HG02943 (cell line): ENCODE measurements around the gene DFFB.

ENCODE experiments used
- ATAC-seq: cut with Tn5 transposase; IDR thresholded peaks from one replicate; pipeline ENCODE4 v1.9.1; 2021; ENCODE audit warnings: mild to moderate bottlenecking, low read depth, moderate library complexity; ENCODE audit not compliant: unreplicated experiment

DFFB gene

DNA sequence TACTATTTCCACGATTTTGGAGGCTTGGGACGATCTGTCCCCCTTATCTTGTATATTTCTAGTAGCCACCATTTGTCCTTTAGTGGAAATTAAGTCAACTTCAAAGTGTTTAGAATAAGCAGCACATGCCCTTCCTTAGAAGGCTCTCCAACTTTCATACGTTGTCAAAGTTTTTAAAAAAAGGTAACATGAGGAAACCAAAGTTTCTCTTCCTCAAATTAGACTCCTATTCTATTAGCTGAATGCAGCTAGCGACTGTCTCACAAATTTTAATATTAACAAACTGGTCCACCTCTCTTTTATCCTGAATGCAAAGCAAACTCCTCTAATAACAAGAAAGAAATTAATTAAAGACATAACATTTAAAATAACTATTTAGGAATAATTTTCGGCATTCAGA, 35.9 kb downstream of the DFFB start:
- no peak for ATAC-seq

DNA sequence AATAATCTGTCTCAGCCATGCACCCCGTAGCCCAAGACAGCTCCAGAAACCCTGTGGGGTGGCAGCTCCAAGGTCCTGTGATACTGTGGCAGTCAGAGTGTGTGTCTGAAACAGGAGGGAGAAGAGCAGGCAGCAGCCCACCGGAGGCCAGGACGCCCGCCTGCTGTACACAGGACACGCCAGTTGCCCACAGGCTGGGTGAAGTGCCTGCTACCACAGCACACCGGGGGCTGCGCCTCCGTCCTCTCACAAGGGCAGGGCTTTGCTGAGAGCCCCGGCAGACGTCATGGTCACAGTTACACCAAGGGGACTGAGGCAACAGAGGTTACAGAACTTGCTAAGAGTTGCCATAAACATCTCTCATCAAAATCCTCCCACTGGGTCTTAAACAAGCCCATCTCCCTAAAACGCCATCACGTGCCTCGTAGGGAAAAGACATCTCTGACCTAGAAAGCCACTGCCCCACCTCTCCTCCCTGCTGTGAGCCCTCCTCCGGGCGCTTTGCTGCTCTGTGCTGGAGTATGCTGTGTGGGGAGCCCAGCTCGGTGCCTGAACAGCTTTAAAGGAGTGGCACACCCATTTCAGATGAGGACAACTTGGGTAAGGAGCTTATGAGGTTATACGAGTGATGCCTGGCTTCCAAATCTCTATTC, 37.5 kb downstream of the DFFB start:
- ATAC-seq, result no peak

DNA sequence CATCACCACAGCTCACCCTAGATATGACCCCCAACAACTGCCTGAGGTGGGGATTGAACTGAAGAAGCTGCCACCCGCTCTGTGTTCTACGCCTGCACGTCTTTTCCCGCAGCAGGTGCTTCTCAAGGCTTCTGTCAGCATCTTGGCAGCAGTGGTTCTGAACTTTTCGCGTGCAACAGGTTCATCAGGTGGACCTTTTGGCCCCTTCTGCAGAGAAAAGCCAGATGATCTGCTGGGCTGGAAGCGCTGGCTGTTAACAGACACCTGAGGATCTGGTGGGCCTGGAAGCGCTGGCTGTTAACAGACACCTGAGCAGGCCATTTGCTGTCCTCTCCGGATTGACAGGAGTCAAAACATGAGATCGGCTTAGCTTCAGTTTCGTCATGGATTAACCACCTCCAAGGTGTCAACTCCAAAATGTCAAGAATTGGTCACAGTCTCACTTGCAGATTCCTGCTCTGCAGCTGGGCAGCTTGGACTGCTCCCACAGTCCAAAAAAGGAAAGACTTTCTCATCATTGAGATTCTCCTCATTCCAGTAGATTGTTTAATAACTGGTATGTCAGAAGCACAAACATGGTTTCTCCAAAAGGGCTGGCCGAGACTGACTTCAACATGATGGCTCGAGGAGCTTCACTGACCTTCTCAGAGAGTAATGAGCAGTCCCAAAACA, 38.1 kb downstream of the DFFB start:
- no peak for ATAC-seq

DNA sequence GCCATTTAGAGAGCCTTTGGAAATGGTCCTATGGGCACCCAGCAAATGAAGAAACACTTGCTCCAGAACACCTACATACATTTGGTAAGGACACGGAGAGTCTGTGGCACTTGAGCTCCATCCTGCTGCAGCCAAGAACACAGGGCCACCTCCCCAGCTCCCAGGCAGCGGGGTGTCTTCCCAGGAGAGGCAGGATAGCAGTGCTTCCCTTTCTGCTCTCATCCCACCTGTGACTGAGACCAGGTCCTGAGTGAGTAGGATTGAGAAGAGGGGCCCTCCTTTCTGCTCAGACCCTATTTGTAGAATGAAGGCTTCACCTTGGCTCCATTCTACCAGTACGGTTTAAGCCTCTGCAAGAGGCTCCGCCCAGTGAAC, 38.7 kb downstream of the DFFB start:
- no peak for ATAC-seq

DNA sequence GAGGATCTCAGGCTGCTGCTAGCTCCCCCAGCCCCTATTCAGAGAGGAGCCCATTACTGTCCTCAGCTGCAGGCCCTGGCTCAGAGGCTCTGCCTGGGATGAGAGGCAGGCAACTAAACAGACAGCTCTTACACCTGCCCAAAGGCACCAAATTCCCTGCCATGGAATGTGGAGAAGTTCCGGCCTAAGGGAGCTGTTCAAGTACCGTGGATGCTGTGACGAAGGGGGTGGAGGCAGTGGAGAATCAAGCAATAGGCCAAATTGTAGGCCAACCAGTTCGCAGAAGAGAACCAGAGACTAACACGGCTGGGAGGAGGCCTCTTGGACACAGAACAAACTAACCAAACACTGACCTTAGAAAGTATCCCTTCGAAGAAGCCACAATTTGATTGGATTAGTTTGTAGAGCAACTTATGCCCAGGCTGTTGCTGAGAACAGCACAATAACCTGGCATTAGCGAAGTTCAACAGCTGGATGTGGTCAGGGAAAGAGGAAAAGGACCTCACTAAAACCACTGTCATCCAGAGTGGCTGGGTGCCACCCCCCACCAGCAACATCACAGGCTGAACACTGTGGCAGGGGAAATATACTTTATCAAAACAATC, 39.2 kb downstream of the DFFB start:
- no peak for ATAC-seq

DNA sequence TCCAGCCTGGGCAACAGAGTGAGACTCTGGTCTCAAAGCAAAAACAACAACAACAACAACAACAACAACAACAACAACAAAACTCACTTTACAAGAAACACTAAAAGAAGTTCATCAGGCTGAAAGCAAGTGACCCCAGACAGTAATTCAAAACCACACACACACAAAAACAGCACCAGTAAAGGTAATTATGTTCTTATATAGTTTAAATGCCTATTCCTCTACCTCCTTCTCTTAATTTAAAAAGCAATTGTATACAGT, 41.1 kb downstream of the DFFB start:
- no peak for ATAC-seq

DNA sequence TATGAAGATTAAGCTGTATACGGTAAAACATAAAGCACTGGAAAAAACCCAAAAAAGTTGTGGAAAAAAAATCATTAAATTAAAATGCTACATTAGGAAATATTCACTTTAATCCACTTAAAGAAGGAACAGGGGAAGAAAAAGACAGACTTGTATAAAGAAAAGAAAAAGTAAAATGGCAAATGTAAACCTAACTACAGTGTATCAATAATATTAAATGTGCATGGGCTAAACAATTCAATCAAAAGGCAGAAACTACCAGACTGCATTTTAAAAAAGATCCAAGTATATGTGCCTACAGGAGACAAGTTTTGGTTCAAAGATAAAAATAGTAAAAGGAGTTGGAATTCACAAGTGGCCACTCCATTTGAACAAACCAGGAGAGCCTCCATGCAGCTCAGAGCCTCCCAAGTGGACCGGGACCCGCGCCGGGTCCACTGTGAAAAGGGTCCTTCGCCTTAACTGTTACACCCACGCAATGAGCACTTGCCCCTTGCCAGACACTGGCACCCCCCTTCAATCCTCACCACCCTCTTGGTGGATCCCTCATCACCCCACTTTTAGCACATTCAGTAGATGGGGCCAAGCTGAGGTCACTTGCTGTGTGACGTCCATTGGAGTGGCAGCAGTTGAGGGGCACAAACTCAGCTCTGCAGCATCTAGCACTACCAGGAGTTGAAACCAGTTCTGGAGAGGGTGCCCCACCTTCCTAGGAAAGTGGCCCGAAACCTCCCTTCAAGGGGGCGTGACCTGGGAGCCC, 41.9 kb downstream of the DFFB start:
- ATAC-seq, result no peak

DNA sequence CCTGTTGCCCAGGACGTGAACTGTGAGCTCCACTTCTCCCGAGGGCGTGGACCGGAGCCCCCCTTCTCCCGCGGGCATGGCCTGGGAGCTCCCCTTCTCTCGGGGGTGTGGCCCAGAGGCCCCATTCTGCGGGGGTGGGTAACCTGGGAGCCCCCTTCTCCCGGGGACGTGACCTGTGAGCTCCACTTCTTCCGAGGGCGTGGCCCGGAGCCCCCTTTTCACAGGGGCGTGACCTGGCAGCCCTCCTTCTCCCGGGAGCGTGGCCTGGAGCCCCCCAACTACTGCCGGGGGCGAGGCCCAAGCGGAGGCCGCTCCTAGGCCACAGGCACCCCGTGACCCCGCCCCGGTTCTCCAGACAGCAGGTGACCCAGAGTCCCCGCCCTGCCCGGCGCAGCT, 42.5 kb downstream of the DFFB start:
- ATAC-seq, result peak; percentile 2

DNA sequence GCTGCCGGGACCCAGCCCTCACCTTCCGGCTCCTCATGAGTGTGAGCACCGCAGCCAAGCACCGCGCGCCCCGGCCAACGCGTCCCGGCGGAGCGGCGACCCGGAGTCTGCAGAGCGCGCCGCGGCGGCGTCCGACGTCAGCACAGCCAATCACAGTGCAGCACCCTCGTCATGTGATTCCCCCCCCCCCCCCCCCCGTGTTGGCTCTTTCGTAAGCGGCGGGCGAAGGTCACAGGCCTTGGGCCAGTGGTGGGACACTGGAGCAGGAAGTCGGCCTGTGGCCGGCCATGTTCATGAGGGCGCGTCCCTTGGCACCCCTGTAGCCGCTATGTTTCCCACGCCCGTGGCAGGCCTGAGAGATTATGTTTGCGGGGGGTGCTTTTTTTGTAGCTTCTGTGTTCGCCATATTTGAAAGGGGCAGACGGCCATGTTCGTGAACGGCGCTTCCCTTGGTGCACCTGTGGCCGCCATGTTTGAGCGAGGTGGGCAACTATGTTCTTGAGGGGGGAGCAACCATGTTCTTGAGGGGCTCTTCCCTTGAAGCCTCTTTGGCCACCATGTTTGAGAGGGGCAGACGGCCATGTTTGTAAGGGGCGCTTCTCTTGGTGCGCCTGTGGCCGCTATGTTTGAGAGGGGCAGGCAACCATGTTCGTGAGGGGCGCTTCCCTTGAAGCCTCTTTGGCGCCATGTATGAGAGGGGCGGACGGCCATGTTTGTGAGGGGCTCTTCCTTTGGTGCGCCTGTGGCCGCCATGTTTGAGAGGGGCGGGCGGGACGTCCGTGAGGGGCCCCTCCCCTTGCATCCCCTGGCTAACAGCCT, 43.1 kb downstream of the DFFB start, which contains the start of gene C1orf174:
Gene C1orf174, minus strand, starts transcription at position 123 of the 819 bp plus-strand sequence. Its CDS starts 86 bp downstream, at position 37.
- peak; percentile 76 for ATAC-seq

DNA sequence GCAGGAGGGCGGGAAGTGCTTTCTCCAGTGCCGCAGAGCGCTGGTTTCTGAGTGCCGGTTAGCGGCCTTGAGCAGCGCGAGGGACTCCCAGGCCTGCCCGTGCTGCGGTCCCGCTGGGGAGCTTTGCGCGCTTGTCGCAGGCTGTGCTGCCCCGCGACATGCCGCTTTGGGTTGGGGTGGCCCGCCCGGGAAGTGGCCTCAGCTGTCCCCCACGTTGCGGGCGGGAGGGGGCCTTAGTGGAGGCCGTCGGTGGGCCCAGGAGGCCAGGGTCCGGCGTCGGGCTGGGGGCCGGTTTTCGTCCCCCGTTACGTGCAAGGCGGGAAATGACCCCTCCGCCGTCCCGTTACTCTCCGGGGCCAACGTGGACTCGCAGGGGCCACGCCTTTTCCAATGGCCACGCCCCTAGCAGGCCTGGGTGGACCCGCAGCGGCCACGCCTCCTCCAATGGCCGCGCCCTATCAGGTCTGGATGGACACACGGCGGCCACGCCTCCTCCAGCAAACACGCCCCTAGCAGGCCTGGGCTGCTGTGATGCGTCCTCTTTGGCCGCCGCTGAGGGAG, 43.8 kb downstream of the DFFB start:
- peak; percentile 53 for ATAC-seq

DNA sequence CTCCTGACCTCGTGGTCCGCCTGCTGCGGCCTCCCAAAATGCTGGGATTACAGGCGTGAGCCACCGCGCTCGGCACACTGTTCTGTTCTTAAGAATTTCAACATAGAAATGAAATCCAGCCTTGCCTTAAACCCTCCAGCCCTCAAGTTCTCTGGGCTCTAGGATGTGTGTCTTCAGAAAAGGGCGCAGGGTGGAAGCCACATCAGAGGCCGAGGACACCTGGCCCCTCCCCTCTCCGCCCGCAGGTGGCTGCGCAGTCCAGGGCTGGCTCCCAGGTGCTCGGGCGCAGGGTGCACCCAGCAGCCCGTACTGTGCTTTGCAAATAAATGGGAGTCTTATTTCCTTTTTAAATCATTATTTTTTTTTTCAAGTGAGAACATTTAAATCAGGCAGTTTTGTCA, 44.8 kb downstream of the DFFB start:
- ATAC-seq, result no peak

DNA sequence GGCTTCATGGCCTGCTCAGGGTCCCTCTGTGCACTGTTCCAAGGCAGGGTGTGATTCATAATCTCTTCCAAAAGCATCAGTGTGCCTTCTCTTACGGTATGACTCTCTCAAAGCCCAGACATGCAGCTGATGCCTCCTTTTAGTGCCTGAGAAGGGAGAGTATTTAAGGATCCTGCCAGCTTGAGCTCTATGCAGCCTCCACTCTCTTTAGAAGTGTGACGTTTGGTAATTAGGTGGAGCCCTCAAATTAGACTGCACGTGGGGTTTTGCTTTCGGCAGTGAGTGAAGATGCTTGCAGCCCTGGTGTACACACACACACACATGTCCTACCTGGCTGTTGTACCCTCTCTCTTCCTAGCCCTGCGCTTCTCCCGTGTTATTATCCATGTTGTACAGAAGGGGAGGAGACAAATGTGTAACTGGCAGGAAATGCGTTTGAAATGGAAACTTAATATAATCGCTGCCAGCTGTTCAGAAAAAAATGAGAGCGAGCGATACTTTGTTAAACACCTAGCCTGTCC, 45.4 kb downstream of the DFFB start:
- ATAC-seq, result no peak

DNA sequence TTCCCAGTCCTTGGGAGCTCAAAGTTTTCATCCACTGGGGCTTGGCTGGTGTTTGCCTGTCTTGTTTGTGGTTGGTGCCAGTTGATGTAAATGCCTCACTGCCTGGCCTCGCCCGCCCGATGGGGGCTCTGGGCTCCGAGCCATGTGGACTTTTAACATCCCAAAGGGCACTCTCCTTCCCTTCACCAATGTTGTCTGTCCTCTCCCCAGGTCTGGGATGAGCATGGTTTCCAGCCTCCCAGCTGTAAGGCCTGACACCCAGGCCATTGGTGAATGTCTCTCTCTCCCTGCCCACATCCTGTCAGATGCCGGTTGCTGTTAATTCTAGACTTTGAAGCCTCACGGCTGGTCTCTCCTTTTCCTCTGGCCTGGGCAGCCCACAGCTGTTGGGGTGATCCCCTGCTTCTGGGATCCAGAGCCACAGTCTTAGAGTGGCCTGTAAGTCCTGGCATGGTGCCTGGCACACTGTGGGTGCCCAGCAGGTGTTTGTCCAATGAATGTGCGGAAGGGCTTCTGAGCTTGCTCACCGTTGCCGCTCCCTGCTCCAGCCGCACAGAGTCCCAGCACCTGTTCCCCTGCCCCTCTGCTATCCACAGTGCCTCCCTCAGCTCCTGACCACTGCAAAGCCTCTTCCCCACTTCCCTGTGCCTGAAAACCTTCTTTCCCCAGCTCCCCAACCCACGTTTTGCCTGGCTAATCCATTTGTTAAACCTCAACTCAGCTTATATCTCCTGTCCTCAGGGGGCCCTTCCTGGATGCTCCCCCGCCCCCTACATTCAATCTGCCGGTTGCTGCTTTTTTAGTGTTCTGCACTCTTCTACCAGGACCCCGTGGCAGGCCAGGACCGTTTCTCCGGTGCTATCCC, 46.1 kb downstream of the DFFB start:
- no peak for ATAC-seq

DNA sequence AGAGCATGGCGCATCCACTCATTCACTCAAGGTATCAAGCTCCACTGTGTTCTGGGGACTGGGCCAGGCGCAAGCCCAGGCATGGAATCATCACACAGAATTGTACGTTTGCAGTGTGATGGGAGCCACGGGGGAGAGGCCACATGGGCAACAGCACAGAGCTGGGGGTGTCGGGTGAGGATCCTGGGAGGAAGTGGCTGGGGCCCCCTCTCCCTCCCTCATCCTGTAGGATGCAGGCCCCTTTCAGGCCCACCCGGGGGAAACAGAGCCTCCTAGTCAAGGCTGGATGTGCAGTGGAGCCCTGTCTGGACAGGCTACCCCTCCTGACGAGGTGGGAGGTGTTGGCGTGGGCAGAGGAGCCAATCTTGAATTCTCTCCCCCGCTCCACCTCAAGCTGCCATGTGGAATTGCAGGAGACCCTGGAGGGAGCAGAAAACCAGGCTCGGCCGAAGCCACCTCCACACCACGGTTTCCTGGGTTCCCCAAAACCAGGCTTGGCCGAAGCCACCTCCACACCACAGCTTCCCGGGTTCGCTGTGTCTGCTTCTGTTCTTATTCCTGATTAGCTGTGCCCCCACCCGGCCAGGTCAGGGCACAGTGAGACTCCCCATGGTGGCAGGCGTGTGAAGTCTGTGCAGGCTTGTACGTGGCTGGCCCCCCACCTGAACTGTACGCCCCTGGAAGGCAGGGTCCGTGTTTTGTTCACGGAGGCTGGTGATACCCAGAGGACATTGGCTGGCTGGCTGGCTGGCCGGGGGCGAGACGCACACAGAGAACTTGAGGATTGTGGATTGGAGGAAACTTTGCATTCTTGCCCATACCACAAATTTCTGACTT, 46.9 kb downstream of the DFFB start:
- no peak for ATAC-seq

DNA sequence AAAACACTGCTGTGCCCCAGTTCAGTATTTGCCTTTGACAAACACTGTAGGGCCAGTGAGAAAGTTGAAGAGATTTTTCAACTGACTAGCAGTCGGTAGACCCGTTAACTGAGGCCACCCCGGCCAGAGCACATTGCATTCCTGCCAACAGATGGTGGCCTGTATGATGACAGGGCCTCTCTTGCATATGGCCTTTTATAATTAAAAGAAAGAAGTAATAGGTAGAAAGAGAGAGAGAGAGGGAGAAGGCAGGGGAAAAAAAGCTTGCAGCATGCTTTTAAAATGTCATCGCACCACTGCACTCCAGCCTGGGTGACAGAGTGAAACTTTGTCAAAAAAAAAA, 47.5 kb downstream of the DFFB start:
- no peak for ATAC-seq

DNA sequence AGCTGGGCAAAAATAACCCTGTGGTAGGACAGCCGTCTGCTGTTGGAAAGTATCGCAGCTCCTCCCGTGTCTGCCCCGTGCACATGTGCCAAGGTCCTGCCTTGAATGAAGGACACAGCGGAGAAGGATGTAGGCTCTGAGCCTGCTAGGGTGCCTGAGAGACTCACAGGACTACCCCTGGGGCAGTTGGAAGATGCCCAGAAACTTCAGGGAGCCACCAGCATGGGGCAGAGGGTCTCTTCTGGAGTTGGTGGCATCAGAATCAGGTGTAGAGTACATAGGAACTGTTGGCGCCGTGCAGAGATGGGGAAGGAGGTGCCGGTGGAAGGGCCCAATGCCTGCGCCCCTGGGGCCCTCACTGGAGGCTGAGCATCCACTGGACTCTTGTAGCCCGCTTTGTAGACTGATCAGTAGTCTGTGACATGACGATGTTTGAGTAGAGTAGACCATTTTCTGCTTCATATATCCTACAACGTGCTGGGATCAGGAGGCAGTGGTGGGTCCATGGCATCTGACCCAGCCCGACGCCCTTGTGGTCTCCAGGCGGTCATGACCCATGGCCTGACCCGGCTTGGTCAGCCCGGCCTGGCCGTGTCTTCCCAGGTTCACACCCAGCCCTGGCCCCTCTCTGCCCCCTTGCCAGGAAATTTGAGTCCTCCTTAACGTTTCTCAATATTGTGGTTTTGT, 48.1 kb downstream of the DFFB start:
- ATAC-seq, result no peak

DNA sequence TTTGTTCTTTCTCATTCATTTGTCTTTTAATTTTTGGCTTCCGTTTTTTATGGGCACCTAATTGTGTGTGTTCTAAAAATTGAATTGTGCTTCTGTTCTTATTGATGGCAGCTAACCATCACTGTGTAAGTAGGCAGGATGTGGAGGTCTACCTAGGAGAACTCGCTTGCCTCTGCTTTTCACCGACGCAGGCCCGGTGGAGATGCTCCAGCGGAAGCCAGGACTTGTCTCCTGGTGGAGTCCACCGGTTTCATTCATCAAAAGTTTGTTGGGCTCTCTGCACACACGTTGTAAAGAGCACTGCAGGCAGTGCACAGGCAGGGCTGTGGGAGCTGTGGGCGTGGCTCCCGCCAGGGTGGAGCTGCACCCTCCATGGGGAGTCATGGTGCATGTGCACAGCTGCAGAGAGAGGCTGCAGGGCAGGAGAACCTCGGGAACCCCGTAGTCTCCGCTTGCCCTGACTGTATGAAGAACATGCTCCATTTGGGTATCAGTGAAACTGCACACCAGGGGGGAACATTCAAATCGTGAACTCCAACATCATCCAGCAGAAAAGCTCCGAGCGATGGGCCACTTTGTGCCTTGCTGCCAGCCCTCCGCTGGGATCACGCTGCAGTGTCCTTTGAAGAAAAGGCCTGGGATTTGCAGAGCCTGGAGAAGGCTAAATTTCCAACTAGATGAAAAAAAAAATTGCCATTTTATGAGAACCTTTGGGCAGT, 48.8 kb downstream of the DFFB start:
- ATAC-seq, result no peak
